Activated CD8-positive, alpha-beta memory T cell treated with anti-CD3 and anti-CD28 coated beads, Interleukin-2, amount 50 U/mL, for 1 hour (primary cell): Measurements from ENCODE around the gene CCL26.
"Not testable (repeated sequence)": the region's sequence is repeated elsewhere in the genome, so short reads cannot be mapped to it uniquely, and the experiment has no call there.

ENCODE experiments used
- DNase-seq: peaks from one replicate; pipeline ENCODE4 v3.0.0-alpha.2; 2020; ENCODE audit errors: extremely low read depth

Gene CCL26

DNA sequence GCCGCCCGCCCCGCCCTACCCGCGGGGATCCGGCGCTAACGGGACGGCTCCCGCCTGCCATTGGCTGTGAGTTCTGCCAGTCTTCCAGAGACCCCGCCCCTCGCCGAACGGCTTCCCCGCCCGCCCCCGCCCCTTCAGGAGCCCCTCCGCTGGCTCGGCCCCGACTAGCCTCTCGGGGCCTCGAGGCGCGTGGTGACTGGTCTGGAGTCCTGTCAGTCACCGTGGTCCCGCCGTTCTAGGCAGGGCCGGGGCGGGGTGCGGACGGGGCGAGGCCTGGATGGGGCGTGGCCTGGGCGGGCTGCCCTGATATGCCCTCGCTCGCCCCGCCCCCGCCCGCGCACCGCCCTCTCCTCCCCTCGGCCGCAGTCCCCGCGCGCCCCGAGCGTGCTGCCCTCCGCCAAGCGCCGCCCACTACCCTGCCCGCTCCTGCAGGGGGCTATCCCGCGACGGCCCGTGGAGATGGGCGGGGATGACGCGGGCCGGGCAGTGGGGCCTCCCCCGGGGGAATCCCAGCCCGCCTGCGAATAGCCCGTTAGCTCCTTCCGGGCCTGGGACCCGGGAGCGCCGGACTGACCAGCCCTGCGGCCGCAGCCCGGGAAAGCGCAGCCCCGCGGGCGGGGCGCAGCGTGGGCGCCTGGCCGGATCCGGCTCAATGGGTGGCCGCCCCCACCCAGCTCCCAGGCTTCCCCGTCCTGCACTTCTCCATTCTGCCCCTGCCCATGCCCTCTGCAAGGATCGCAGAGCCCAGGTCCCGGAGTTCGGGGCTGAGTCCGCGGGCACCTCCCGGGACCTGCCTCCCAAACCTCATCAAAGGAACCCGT, 32.8 kb downstream of the CCL26 start:
- DNase-seq, result peak; percentile 98

DNA sequence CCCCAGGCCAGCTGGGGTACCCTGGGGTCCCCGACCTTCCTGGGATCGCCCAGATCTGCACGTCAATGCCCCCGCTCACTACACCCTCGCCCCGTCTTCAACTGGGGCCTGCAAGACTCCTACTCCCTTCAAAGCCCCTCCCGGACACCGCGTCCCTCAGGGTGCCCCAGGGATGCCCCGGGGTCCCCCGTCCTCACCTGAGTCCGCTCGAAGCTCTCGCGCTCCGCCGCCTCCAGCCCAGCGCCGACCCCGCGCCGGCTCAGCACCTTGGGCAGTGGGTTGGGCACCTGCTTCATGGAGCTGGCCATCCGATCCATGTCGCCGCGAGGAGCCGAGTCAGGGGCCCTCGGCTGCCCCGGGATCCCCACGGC, 33.4 kb downstream of the CCL26 start, which contains the start of gene HIP1:
HIP1 (minus strand) TSS at position 338 of the 371 bp plus-strand sequence; CDS start at position 317, 21 bp downstream.
- DNase-seq, result no peak

DNA sequence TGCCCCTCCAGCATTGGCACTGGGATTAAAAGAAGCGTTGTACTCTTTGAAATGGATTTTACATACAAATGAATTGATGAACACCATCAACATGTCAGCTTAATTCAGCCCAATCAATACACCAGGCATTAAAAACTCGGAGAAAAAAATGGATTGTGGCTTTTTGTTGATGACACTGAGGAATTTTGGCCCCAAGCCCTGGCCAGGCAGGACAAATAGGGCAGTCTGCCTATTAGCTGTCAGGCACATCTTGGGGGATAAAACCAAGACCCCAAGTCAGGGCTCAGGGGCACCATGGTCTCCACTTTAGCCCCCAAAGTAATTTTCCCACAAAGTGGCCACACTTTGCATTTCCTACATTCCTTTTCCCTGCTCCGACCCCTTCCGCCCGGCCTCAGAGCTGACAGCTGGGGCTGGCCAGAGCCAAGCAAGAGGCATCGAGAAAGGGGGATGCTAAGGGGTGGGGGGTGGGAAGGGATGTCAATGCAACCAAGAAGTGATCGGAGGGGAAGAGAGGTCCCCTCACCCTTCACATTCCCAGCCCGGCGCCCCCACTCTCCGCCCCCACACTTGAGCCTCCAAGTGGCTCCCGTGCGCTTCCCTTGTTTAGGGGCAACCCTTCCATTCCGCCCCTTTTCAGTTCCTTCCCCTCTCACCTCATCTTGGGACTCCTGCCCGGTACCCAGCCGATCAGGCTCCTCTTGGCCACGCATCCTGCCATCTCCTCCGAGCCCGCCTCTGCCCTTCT, 34.0 kb downstream of the CCL26 start:
- DNase-seq, result no peak

DNA sequence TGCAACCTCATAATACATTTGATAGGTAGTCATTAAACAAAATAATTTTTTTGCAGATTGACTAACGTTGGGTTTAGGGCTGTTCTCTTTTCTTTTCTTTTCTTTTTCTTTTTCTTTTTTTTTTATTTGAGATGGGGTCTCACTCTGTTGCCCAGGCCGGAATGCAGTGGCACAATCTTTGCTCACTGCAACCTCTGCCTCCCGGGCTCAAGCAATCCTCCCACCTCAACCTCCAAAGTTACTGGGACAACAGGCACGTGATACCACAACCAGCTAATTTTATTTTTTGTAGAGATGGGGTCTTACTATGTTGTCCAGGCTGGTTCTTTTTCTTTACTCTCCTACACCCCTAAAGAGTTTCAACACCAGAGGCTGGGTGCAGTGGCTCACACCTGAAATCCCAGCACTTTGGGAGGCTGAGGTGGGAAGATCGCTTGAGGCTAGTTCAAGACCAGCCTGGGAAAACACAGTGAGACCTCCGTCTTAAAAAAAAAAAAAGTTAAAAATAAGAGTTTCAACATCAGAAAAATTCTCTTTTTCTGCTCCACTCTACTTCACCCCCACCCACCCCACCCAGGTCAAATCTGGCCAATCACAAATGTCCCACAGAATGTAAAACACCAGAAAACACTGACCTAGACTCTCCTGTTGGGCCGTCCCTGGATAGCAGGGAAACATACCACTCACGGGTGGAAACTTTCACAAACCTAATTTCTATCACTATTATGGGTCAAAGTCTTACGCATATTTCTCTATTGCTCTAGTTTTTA, 36.2 kb downstream of the CCL26 start:
- no peak for DNase-seq

DNA sequence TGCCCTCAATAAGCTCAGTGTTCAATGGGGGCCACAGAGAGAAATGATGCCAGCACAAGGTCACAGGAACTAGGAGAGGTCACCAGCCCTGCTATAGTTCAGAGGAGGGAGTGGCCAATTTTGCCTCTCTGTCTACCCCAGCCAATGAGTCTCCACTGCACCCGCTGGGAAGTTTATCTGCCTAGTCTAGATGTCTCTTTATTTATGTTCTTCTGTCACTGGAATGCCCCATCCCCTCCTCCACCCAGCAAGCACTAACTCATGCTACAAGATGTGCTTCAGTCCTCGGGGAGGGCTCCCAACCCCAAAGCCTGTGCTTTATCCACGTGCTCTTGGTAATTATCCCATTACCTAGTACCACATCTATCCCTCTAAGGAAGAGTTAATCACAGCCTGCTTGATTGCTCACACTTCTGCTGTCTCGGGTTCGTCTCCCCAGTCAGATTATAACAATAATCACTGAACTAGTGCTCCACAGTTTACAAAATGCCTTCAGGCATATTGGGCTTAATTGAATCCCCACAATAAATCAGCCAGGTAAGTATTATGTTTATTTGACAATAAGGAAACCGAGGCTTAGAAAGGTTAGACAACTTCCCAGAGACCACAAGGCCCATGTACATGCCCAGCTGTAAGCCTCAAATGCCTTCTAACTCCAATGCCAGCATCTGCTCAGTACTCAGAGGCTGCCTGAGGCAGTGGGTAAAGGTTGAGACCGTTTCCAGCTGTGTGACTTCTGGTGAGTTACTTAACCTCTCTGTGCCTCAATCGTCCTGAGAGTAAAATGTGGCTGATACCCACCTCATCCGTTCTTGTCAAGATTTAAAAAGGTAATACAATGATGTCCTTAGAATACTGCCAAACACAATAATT, 37.2 kb downstream of the CCL26 start:
- DNase-seq, result no peak

DNA sequence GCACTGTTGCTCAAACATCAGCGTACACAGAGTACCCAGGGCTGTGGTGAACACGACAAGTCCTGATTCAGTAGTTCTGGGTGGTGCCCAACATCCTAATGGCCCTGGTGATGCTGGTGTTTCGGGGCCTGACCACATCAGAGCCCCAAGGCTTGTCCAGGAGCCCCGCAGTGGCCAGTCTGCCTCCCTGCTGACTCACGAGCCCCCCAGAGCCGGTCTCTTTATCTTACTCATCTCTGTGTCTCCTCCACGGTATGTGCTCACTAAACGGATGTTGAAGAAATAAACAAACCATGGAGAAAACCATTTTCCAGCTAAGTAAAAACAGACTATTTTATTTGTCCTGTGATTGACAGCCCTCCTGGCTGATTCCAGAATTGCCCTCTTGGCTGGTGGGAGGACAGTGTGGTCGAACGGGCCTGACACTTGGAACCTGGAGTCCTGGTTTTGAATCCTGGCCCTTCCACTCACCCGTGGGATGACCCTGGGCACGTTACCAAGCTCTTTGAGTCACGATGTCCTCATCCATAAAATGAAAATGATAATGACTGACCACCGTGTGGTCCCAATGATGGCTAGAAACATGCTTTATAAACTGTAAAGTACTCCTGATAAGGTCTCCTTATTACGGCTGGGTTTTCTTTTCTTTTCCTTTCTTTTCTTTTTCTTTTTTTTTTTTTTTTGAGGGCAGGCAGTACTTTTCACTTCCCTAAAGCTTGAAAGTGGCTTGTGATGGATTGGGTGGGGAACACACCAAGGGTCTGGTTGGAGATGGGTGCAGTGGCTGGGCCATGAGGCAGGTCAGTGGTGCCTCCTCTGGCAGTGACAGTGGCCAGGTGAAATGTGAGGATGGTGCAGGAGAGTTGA, 39.0 kb downstream of the CCL26 start:
- DNase-seq, result no peak

DNA sequence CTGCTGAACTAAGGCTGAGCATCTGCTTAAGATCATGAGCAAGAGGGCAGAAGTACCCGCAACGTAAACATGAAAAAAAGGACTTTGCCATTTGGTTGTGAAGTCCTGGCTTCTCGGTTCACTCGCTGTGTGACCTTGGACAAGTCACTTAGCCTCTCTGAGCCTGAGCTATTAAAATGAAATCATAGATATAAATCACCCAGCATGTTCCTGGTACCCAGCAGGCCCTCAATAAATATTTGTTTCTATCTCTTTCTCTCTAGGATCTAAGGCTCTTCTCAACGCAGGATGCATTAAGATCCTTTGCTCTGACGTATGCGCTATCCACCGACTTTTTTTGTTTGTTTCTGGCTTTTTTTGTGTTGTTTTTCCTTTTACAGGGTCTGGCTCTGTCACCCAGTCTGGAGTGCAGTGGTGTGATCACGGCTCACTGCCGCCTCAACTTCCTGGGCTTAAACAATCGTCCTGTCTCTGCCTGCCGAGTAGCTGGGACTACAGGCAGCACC, 39.9 kb downstream of the CCL26 start:
- DNase-seq, result no peak

DNA sequence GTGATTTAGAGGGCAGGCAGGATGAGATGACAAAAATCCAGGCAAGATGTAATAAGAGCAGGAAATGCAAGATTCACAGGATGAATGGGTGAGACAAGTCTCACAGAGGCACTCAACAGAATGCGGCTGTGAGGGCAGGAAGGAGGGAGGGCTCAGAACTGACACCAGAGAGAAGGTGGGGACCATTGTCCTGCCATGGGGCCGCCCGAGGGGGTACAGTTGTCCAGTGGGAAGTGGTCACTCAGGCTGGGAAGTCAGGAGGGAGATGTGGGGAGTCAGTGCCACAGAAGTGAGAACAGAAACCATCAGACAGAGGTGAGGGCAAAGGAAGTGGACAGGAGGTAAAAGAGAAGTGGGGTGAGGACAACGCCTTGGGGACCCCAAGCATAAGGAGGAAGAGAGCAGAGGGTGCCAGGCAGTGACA, 42.1 kb downstream of the CCL26 start:
- DNase-seq, result no peak

DNA sequence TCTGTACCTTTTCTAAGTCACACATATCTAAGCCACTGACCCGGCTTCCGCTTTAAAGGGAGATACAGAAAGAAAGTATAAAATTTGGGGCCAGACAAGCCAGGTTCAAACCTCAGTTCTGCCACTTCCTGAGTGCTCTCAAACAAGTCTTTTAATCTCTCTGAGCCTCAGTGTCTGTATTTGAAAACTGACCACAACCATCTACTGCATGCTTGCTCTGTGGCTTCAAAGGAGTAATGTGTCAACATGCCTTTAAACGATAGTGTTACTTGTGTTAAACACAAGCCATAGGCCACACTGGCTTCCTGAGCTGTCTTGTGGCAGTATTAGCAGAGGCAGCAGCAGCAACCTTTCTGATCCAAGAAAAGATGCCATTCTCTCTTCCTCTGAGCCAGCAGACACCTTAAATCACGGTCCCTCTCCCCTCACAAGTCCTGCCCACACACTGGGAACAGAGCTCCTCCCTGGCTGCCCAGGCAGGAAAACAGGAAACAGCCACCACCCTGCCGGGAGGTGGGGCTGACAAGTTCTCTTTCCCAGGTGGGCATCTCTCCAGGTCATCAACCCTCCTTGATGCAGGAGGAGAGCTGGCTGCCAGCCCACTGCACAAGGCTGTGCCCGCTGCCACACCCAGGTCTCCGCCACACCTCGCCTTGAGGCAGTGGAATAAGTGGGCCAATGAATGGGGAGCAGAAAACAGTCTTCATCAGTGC, 44.0 kb downstream of the CCL26 start:
- DNase-seq, result peak; percentile 7

DNA sequence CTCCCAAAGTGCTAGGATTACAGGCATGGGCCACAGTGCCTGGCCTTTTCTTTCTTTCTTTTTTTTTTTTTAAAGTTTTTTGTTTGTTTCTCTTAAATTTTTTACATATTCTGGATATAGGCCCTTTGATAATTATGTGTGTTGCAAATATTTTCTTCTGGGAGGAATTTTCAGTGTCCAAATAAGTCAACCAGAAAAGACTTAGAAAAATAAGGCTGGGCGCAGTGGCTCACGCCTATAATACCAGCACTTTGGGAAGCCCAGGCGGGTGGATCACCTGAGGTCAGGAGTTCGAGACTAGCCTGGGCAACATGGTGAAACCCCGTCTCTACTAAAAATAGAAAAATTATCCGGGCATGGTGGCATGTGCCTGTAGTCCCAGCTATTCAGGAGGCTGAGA, 44.7 kb downstream of the CCL26 start:
- not testable (repeated sequence) for DNase-seq

DNA sequence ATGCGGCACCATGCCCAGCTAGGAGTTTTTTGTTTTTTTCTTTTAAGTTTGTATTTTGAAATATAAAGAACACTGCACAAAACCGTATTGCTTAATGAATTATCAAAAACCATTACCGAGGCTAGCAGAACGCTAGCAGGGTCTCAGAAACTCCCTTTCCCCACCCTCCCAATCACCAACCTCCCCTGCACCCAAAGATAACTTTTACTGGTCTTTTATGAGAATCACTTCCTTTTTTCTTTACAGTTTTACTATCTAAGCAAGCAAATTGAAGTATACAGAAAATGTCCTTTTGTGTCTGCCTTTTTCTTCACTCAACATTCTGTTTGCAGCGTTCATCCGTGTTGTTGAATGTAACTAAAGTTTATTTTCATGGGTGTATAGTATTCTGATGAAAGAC, 46.7 kb downstream of the CCL26 start:
- no peak for DNase-seq

DNA sequence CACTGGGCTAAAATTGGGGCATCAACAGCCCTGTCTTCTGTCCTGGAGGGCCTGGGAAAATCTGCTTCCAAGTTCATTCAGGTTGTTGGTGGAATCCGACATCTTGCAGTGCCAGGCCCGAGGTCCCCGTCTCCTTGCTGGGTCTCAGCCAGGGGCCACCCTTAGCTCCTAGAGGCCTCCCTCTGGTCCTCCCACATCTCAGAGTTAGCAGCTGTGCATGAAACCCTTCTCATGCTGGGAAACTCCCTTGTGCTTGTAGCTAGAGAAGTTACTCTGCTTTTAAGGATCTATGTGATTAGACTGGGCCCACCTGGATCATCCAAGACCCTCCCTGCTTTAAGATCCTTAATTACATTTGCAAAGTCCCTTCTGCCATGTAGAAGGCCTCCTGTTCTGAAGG, 48.6 kb downstream of the CCL26 start:
- no peak for DNase-seq

DNA sequence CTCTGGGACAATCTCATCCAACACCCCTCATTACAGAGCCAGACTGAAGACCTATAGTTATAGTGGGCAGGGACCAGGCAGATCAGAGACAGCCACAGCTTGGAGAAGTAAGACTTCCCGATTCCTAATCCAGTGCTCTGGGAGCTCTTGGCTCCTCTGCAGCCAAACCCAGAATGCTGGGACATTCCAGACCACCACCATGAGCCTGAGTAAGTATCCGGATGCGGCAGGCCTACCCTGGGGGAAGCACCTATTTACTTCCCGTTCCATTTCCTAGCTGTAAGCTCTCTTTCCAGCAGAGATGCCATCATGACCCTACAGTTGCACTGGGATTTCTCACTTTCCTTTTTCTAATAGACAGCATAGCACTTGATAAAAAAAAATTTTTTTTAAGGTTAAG, 49.6 kb downstream of the CCL26 start:
- DNase-seq, result no peak

DNA sequence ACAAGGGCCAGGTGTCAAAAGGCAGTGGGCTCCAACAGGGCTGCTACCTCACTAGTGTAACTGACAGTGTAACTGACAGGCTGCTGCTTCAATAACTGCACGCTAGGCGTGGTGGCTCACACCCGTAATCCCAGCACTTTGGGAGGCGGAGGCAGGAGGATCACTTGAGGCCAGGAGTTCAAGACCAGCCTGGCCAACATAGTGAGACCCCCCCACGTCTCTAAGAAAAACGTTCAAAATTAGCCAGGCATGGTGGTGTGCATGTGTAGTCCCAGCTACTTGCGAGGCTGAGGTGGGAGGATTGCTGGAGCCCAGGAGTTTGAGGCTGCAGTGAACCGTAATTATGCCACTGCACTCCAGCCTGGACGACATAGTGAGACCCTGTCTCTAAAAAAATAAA, 50.1 kb downstream of the CCL26 start:
- not testable (repeated sequence) for DNase-seq

DNA sequence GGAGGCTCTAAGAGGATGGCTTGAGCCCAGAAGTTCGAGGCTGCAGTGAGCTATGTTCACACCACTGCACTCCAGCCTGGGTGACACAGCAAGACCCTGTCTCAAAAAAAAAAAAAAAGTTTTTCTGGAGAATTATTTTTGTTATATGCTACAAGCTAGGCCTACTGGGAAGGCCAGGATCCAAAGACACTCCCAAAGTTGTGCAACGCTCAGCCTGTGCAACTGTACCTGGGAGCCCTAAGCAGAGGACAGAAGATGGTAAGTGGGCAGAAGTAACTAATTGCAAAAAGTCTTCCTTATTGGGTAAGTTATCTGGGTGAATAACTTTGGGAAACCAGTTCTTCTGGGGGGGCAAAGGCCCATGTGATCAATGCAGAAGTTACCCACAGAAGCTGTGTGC, 50.6 kb downstream of the CCL26 start:
- no peak for DNase-seq

DNA sequence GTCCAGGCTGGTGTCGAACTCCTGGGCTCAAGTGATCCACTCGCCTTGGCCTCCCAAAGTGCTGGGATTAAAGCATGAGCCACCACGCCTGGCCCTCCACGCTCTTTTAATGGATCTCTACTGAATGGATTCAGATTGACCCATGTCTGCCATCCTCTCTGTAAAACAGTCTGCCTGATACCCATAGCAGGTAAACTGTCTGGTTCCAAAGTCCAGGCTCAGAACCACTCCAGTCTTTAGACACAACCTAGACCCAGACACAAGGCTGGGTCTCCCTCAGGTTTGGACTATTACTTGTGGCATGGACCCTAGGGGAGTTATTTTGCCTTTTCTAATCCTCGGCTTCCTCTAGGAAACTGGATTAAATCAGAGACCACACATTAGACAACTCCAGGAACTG, 52.4 kb downstream of the CCL26 start:
- no peak for DNase-seq
